Lower leg skin (tissue), 4 donors: ENCODE data around the gene JAKMIP2. TPM values are rescaled to one million over a fixed set of nuclear protein-coding genes. Genes with fewer than 3 reads are reported as not detected.
A peak's percentile ranks its signal among the peaks of the same experiment; 100 is the strongest.

Source experiments
- DNase-seq, 2 donors: peaks; one replicate each; pipeline ENCODE4 v3.0.0-alpha.2; 2019; ENCODE audit warnings: low spot score in 2 of 2
- H3K4me3 ChIP-seq: fragments of 200-600 bp; sonication (generic); 2 replicates; pipeline ENCODE4 v1.5.1; 2017; ENCODE audit warnings: mild to moderate bottlenecking, low read depth; ENCODE audit not compliant: poor library complexity, severe bottlenecking
- POLR2A ChIP-seq, 2 donors: fragments of 450-650 bp; IDR thresholded peaks; one replicate each; pipeline ENCODE4 v1.6.1; 2016 to 2017; ENCODE audit warnings: antibody characterized with exemption in 2 of 2, mild to moderate bottlenecking in 1 of 2, moderate library complexity in 1 of 2
- WGBS, 2 donors: methylation state at CpG; one replicate each; pipeline ENCODE4 v1.1.5; 2018; 5-methylcytosine and 5-hydroxymethylcytosine counted together
- intact Hi-C: fragments of 100-400 bp; cut with DNase I; formaldehyde crosslinking; loops from one replicate; pipeline ENCODE4 v1.15.0; 2023; ENCODE audit warnings: low total_unique reads
- total RNA-seq, 4 donors: library from RNA; depleted of rRNA; stranded (reverse); fragments of >200 nt; gene quantifications; one replicate each; pipeline ENCODE4 v1.1.0, GENCODE V29; 2016
- TF ChIP-seq, protein P1 (sequence below), 3 donors: fragments of 450-650 bp; IDR thresholded peaks; one replicate each; pipeline ENCODE4 v1.5.1; 2016; ENCODE audit warnings: antibody characterized with exemption in 3 of 3, mild to moderate bottlenecking in 3 of 3, moderate library complexity in 2 of 3

Gene JAKMIP2
- total RNA-seq, 4 donors from 2014 or later, result 0.23 to 0.34 (median 0.23) TPM; not detected in 1

DNA sequence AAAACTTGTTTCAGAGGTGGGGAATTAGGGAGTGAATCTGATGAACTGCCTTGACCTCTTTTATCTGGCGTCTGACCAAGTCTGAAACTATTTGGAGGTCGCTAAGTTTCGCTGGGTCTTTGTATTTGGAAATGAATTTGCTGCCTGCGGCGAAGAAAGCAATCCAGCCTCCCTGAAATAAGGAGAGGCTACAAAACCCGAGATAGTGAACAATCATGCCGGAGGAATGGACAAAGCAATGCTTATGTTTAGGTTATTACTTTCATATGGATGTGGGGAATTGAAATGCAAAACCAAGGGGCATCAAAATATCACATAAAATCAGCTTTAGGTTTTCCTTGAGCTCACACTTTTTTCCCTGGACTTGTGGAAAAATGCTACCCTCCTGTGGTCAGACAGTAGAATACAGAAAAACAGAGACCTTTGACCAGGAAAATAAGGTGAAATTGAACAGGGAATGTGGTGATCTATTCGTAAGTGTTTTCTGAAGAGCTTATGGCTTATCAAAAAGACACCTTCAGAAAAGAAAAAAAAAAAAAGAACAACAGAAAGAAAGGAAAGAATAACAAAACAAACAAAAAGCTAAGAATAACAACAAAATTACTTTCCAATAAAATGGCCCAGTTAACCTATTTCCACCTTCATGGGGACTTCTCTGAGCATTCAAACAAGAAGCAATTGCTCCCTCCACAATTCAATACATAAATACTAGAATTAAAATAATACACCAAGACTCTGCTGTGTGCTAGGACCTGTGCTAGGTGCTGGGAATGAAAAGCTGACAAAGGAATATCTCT lies 204.1 kb downstream of the JAKMIP2 start:
- TF ChIP-seq, protein P1, sequence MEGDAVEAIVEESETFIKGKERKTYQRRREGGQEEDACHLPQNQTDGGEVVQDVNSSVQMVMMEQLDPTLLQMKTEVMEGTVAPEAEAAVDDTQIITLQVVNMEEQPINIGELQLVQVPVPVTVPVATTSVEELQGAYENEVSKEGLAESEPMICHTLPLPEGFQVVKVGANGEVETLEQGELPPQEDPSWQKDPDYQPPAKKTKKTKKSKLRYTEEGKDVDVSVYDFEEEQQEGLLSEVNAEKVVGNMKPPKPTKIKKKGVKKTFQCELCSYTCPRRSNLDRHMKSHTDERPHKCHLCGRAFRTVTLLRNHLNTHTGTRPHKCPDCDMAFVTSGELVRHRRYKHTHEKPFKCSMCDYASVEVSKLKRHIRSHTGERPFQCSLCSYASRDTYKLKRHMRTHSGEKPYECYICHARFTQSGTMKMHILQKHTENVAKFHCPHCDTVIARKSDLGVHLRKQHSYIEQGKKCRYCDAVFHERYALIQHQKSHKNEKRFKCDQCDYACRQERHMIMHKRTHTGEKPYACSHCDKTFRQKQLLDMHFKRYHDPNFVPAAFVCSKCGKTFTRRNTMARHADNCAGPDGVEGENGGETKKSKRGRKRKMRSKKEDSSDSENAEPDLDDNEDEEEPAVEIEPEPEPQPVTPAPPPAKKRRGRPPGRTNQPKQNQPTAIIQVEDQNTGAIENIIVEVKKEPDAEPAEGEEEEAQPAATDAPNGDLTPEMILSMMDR (IDR thresholded peaks at IDR 0.05), result no peak
- TF ChIP-seq POLR2A (IDR thresholded peaks at IDR 0.05), result no peak
- WGBS, 2 donors, result 39 to 43% methylated on average over 8 of the region's 8 CpGs
- no peak overlapping the region for H3K4me3 ChIP-seq
- no peak for DNase-seq
- intact Hi-C loops, result loop anchor here (5.0 to 10.0 kb wide), 2 partner anchors 126 to 354 kb away; no protein-coding TSS in a partner anchor

DNA sequence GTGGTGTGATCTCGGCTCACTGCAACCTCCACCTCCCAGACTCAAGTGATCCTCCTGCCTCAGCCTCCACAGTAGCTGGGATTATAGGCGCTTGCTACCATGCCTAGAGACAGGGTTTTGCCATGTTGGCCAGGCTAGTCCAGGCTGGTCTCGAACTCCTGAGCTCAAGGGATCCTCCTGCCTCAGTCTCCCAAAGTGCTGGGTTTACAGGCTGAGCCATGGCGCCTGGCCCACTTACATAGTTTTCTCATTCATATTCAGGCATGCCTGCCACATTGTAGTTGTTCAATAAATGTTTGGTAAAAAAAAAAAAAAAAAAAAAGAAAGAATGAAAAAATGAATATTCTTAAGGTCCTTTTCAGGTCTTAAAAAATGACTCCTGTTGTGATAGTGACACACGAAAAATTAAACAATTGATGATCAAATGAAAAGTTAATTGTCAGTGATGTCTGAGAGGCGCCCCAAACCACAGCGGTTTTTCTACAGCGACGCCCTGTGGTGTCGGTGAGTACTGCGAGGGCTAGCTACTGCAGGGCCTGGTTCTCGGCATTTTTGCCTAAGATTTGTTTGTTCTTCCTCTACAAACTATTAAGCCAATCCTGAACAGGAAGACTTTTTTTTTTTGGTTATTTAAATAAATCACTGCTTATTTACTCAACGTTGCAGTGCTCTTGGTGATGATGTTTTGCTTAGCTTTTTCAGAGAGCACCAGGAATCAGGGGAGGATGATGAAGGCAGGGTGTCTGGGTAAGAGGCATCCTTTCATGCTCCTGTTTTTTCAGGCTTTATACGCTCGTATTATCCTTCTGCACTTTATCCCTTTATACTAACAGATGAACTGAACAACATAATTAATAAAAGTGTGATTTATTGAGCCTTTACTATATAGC lies 205.6 kb downstream of the JAKMIP2 start:
- intact Hi-C loops, result loop anchor here (5.0 to 10.0 kb wide), 2 partner anchors 125 to 352 kb away; no protein-coding TSS in a partner anchor
- DNase-seq, result peak; percentile 37 to 91
- no peak overlapping the region for H3K4me3 ChIP-seq
- TF ChIP-seq, protein P1 (IDR thresholded peaks at IDR 0.05), result no peak
- no peak for TF ChIP-seq POLR2A (IDR thresholded peaks at IDR 0.05)
- 46 to 49% methylated on average over 15 of the region's 15 CpGs for WGBS, 2 donors

DNA sequence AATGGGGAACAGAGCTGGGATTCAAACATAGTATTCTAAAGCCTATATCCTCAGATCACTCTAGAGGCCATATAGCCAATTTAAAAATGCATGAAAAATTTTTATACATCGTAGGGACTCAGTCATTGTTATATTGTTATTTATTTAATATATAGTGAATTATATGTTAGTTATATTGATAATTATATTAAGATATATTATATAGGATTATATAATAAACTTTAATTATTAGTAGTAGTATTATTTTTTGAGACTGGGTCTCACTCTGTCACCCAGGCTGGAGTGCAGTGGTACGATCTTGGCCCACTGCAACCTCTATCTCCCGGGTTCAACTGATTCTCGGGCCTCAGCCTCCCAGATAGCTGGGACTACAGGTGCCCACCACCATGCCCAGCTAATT lies 206.9 kb downstream of the JAKMIP2 start:
- WGBS, 2 donors, result 91 to 97% methylated on average over 4 of the region's 4 CpGs
- DNase-seq, result no peak
- intact Hi-C loops, result loop anchor here (5.0 to 10.0 kb wide), 2 partner anchors 123 to 351 kb away; no protein-coding TSS in a partner anchor
- no peak overlapping the region for H3K4me3 ChIP-seq
- TF ChIP-seq POLR2A (IDR thresholded peaks at IDR 0.05), result no peak
- TF ChIP-seq, protein P1 (IDR thresholded peaks at IDR 0.05), result no peak

GRCh38 chr5:147573211-147573610 lies 209.3 kb downstream of the JAKMIP2 start:
- 75 to 80% methylated on average over 1 of the region's 1 CpG for WGBS, 2 donors
- intact Hi-C loops, result loop anchor here (10.0 kb wide), 1 partner anchor 348 kb away; no protein-coding TSS in a partner anchor
- H3K4me3 ChIP-seq, result no peak overlapping the region
- TF ChIP-seq POLR2A (IDR thresholded peaks at IDR 0.05), result no peak
- TF ChIP-seq, protein P1 (IDR thresholded peaks at IDR 0.05), result no peak
- DNase-seq, result no peak

GRCh38 chr5:147568710-147569406 lies 213.7 kb downstream of the JAKMIP2 start:
- intact Hi-C loops, result no loop called here
- WGBS, 2 donors, result 75 to 85% methylated on average over 9 of the region's 9 CpGs
- no peak for DNase-seq
- H3K4me3 ChIP-seq, result no peak overlapping the region
- TF ChIP-seq, protein P1 (IDR thresholded peaks at IDR 0.05), result no peak
- no peak for TF ChIP-seq POLR2A (IDR thresholded peaks at IDR 0.05)
